H1 (cell line): ENCODE measurements around the gene XIRP1.

Experiments
- KDM1A ChIP-seq: fragments of 200-600, 300-600 bp; sonication (generic); IDR thresholded peaks from 2 replicates; pipeline ENCODE4 v1.7.1; 2016; ENCODE audit warnings: mild to moderate bottlenecking, low read length, borderline replicate concordance
- POLR2AphosphoS5 ChIP-seq: IDR thresholded peaks from 2 replicates; pipeline ENCODE4 v1.6.1; 2011; ENCODE audit warnings: low read depth, low read length
- TF ChIP-seq, protein P1 (sequence below), 3 experiments: IDR thresholded peaks; 1 replicate in 2 of 3; 2 replicates in 1 of 3; pipeline versions ENCODE4 v1.5.1 to v1.6.1; 2011; ENCODE audit warnings: low read length in 3 of 3, mild to moderate bottlenecking in 3 of 3, inconsistent platforms in 2 of 3, low read depth in 1 of 3, moderate library complexity in 1 of 3; ENCODE audit not compliant: insufficient read depth in 1 of 3; ENCODE audit errors: control extremely low read depth in 1 of 3

DNA sequence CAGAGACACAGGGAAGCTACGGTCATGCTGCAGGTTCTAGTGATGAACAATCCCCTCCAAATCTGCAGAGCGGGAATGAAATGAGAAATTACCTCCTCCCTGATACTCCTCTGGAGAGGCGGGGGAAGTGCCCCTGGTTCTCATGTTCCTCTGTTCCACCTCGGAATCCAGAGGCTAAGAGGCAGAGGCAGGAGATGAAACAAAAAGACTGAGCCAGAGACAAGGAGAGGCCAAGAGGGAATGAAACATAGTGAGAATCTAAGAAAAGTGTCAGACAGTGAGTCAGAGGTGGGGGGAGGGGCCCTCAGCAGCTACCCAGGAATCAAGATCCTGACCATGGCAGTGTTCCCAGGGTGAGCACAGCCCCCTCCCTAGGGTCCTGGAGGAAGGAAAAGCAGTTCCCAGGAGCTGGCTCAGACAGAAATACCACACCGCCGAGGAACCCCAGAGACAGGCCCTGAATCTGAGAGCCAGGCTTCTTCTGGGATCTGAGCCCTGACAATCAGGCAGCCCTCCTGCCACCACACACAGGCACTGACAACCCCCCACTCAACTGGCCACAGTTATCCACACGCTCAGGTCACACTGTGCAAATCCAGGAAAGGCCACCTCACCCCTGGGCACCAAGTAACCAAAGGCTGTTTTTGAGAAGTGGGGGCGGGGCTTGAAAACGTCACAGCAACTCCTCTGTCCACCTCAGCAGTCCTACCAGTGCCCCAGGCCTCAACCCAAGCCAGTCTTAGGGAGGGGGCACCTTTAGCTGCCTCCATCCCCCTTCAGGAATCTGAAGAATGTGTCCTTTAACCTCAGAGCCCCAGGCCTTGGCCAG, 41.4 kb downstream of the XIRP1 start:
- TF ChIP-seq, protein P1, sequence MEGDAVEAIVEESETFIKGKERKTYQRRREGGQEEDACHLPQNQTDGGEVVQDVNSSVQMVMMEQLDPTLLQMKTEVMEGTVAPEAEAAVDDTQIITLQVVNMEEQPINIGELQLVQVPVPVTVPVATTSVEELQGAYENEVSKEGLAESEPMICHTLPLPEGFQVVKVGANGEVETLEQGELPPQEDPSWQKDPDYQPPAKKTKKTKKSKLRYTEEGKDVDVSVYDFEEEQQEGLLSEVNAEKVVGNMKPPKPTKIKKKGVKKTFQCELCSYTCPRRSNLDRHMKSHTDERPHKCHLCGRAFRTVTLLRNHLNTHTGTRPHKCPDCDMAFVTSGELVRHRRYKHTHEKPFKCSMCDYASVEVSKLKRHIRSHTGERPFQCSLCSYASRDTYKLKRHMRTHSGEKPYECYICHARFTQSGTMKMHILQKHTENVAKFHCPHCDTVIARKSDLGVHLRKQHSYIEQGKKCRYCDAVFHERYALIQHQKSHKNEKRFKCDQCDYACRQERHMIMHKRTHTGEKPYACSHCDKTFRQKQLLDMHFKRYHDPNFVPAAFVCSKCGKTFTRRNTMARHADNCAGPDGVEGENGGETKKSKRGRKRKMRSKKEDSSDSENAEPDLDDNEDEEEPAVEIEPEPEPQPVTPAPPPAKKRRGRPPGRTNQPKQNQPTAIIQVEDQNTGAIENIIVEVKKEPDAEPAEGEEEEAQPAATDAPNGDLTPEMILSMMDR (IDR thresholded peaks at IDR 0.05; ENCODE audit: control extremely low read depth in 1 of 3, insufficient read depth in 1 of 3, low read depth in 1 of 3, low read length in 3 of 3) = no peak
- TF ChIP-seq POLR2AphosphoS5 (no peak; the same call in 1 of the 2 replicates), KDM1A (no peak)
